GM18508 (cell line): ENCODE results near the gene SCAPER.
A peak's percentile ranks its signal among the peaks of the same experiment; 100 is the strongest.
"Not testable (repeated sequence)": the region's sequence is repeated elsewhere in the genome, so short reads cannot be mapped to it uniquely, and the experiment has no call there.

Experiments used
- ATAC-seq: cut with Tn5 transposase; IDR thresholded peaks from one replicate; pipeline ENCODE4 v1.9.1; 2021; ENCODE audit warnings: moderate number of reproducible peaks; ENCODE audit not compliant: insufficient read depth, unreplicated experiment

SCAPER gene

GRCh38 chr15:76311100-76311953 lies 593.8 kb downstream of the SCAPER start, which contains the start of gene ETFA:
Gene ETFA (minus strand): TSS chr15:76311469. CDS start chr15:76311388, 81 bp downstream.
- peak; percentile 81 for ATAC-seq

DNA sequence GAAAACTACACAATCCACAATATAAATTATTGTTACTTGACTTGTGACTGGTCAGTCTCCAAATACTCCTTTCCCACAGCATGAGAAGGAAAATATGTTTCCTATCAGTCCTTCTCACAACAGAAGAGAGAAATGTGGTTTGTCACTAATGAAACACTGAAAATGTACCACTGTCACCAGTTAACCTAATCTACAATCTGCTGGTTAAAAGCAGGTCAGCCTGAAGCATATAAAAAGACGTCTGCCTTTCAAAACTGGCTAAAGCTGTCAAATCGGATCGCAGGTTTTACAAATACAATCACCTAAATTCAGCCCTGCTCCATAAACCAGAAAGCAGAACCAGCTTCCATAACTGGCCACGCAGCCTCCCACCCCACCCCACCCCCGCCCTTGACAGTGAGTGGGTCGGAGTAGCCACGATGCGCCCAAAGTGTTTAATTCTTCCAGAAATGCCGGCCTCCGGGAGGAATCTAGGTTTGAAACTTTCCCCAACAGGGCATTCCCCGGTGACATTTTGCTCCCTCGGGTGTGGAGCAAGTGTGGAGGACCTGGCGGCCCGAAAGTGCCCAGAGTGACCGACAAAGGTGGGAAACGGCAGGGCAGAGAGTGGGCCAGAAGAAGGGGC lies 594.6 kb downstream of the SCAPER start:
- ATAC-seq: no peak

- ATAC-seq: no peak
Observed at GRCh38 chr15:76309601-76310330, 595.4 kb downstream of the SCAPER start.

DNA sequence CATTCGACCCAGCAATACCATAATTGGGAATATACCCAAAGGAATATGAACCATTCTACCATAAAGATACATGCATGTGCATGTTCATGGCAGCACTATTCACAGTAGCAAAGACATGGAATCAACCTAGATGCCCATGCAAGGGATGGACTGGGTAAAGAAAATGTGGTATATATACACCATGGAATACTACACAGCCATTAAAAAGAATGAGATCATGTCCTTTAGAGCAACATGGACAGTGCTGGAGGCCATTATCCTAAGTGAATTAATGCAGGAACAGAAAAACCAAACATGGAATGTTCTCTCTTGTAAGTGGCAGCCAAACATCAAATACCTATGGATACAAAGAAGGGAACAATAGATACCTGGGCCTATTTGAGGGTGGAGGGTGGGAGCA lies 601.2 kb downstream of the SCAPER start:
- no peak for ATAC-seq

GRCh38 chr15:76299786-76300185 lies 605.4 kb downstream of the SCAPER start:
- ATAC-seq: no peak

DNA sequence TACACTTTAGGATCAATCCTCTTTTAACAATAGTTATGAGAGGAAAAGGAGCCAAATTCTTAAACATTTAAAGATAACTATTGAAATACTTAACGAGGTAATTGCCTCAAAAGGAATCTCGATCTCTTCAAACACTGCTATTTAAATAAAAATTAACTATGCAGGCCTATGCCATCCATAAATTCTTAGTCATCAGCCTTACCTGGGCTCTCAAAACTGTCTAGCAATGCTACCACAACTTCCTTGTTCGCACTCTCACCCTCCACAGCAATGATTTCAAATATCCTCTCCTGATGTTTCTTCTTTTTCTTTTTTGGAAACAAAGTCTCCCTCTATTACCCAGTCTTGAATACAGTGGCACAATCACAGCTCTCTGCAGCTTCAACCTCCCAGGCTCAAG lies 606.2 kb downstream of the SCAPER start:
- no peak for ATAC-seq

DNA sequence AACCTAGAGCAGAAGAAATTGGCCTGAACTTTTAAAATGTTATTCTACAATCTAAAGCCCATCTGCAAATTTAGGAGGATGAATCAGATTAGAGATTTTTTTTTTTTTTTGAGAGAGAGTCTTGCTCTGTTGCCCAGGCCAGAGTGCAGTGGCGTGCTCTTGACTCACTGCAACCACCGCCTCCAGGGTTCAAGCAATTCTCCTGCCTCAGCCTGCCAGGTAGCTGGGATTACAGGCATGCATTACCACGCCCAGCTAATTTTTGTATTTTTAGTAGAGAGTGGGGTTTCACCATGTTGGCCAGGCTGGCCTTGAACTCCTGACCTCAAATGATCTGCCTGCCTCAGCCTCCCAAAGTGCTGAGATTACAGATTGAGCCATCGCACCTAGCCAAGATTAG lies 607.2 kb downstream of the SCAPER start:
- ATAC-seq: not testable (repeated sequence)
